Activated T-cell treated with anti-CD3 and anti-CD28 coated beads, Interleukin-2, amount 50 U/mL, for 72 hours (primary cell): ENCODE results near the gene TIAM1. TPM values are rescaled to one million over a fixed set of nuclear protein-coding genes. Genes with fewer than 3 reads are reported as not detected.
A peak's percentile ranks its signal among the peaks of the same experiment; 100 is the strongest.

Experiments
- ATAC-seq, 2 donors: fragments of 150-1000 bp; cut with Tn5 transposase; replicated peaks in 1 of 2; 2 replicates each; pipeline ENCODE4 v1.10.0; 2021; ENCODE audit warnings: moderate library complexity in 2 of 2, mild to moderate bottlenecking in 1 of 2
- DNase-seq, 2 donors: peaks; one replicate each; pipeline ENCODE4 v3.0.0; 2021 to 2022; ENCODE audit warnings: mixed read lengths in 1 of 2
- H3K27ac Mint-ChIP-seq: one replicate; pipeline ENCODE4 v1.8.0; 2022; ENCODE audit warnings: mild to moderate bottlenecking, moderate library complexity, mixed read lengths
- H3K27me3 Mint-ChIP-seq: one replicate; pipeline ENCODE4 v1.8.0; 2022; ENCODE audit warnings: low read depth, mixed read lengths
- H3K36me3 Mint-ChIP-seq, 2 donors: one replicate each; pipeline ENCODE4 v1.8.0; 2022; ENCODE audit warnings: mixed read lengths in 2 of 2, mild to moderate bottlenecking in 1 of 2; ENCODE audit not compliant: insufficient read depth in 2 of 2
- H3K4me1 Mint-ChIP-seq: one replicate; pipeline ENCODE4 v1.8.0; 2022; ENCODE audit warnings: low read depth, mixed read lengths
- H3K4me3 Mint-ChIP-seq, 2 donors: one replicate each; pipeline ENCODE4 v1.8.0; 2022; ENCODE audit warnings: mild to moderate bottlenecking in 2 of 2, mixed read lengths in 2 of 2, moderate library complexity in 2 of 2
- H3K9me3 Mint-ChIP-seq, 2 donors: one replicate each; pipeline ENCODE4 v1.8.0; 2022; ENCODE audit warnings: mixed read lengths in 2 of 2
- total RNA-seq, 2 donors: library from RNA; stranded (reverse); gene quantifications; one replicate each; pipeline ENCODE4 v1.2.3, GENCODE V29; 2022

The TIAM1 gene
- total RNA-seq, 2 donors from 2014 or later = 62.2 to 63.7 TPM

- Mint-ChIP-seq H3K27me3 (no peaks in the 10 kb centered on the region), H3K27ac (no peak overlapping the region), H3K4me3 (no peak overlapping the region), H3K36me3 (peaks cover 0 to 1% of the 10 kb centered on the region in 2 donors), H3K4me1 (peaks cover 10% of the 10 kb centered on the region), H3K9me3 (no peaks in the 10 kb centered on the region)
- DNase-seq = no peak
- ATAC-seq = no peak
These were observed 35.5 kb downstream of the TIAM1 start for GRCh38 chr21:31308584-31308983.

GRCh38 chr21:31305888-31306287 is 38.2 kb downstream of the TIAM1 start:
- Mint-ChIP-seq H3K4me3 (no peak overlapping the region), H3K27ac (no peak overlapping the region), H3K36me3 (peaks cover 0 to 1% of the 10 kb centered on the region in 2 donors), H3K4me1 (peaks cover 18% of the 10 kb centered on the region), H3K9me3 (no peaks in the 10 kb centered on the region), H3K27me3 (no peaks in the 10 kb centered on the region)
- DNase-seq (no peak), ATAC-seq (no peak)

GRCh38 chr21:31299291-31300147 is 44.5 kb downstream of the TIAM1 start:
- Mint-ChIP-seq H3K4me3 (peak overlapping the region in 1 of 2 donors; percentile 29), H3K9me3 (no peaks in the 10 kb centered on the region), H3K27ac (no peak overlapping the region), H3K4me1 (peaks cover 37% of the 10 kb centered on the region), H3K36me3 (peaks cover 0 to under 1% of the 10 kb centered on the region in 2 donors), H3K27me3 (no peaks in the 10 kb centered on the region)
- ATAC-seq (no peak), DNase-seq (no peak)

GRCh38 chr21:31298618-31299269 is 45.3 kb downstream of the TIAM1 start:
- Mint-ChIP-seq H3K4me3 (peak overlapping the region in 1 of 2 donors; percentile 8), H3K4me1 (peaks cover 37% of the 10 kb centered on the region), H3K27me3 (no peaks in the 10 kb centered on the region), H3K27ac (no peak overlapping the region), H3K9me3 (no peaks in the 10 kb centered on the region), H3K36me3 (no peaks in the 10 kb centered on the region)
- ATAC-seq (no peak), DNase-seq (no peak)

GRCh38 chr21:31297806-31298205 is 46.3 kb downstream of the TIAM1 start:
- no peak for ATAC-seq
- Mint-ChIP-seq H3K4me1 (peaks cover 37% of the 10 kb centered on the region), H3K9me3 (no peaks in the 10 kb centered on the region)

GRCh38 chr21:31295676-31296075 is 48.4 kb downstream of the TIAM1 start:
- Mint-ChIP-seq H3K4me3 (no peak overlapping the region), H3K9me3 (peaks cover 2 to 3% of the 10 kb centered on the region in 2 donors)

More at GRCh38 chr21:31297806-31298205, 46.3 kb downstream of the TIAM1 start:
- Mint-ChIP-seq H3K27ac (no peak overlapping the region), H3K27me3 (no peaks in the 10 kb centered on the region), H3K4me3 (no peak overlapping the region), H3K36me3 (no peaks in the 10 kb centered on the region)
- DNase-seq = no peak

GRCh38 chr21:31294691-31295090 is 49.4 kb downstream of the TIAM1 start:
- Mint-ChIP-seq H3K4me3 (no peak overlapping the region), H3K27me3 (no peaks in the 10 kb centered on the region), H3K4me1 (peaks cover 44% of the 10 kb centered on the region), H3K36me3 (peaks cover 0 to 5% of the 10 kb centered on the region in 2 donors), H3K9me3 (peaks cover 2 to 3% of the 10 kb centered on the region in 2 donors), H3K27ac (peak overlapping the region; percentile 69)
- no peak for DNase-seq
- no peak for ATAC-seq

More at GRCh38 chr21:31295676-31296075, 48.4 kb downstream of the TIAM1 start:
- H3K4me1 Mint-ChIP-seq = peaks cover 45% of the 10 kb centered on the region
- ATAC-seq = no peak
- H3K36me3 Mint-ChIP-seq = peaks cover 0 to 5% of the 10 kb centered on the region in 2 donors
- H3K27me3 Mint-ChIP-seq = no peaks in the 10 kb centered on the region
- no peak for DNase-seq
- H3K27ac Mint-ChIP-seq = no peak overlapping the region

DNA sequence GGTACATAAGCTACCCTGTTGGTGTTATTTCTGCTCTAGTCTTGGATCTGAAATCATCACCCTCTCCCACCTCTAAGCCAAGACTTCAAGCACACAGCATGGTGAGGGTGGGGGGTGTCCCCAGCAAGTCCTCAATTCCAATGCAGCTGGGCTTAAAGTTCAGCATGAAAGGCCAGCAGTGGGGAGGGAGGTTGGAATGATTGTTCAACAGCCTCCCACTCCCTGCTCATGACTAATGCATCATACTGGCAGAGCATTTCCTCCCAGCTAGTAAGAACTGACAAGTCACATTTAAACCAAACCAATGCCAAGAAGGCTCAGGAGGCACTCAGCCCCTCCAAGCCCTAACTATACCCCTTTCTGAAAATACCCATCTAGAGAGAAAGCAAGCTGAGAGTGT is 50.1 kb downstream of the TIAM1 start:
- Mint-ChIP-seq H3K36me3 (peaks cover 0 to 5% of the 10 kb centered on the region in 2 donors), H3K27ac (peak overlapping the region; percentile 69), H3K9me3 (peaks cover 2 to 3% of the 10 kb centered on the region in 2 donors), H3K4me3 (peak overlapping the region; percentile 57 to 66), H3K4me1 (peaks cover 44% of the 10 kb centered on the region), H3K27me3 (no peaks in the 10 kb centered on the region)
- DNase-seq (peak; percentile 59 to 67), ATAC-seq (peak; percentile 96 to 97)

GRCh38 chr21:31290765-31291164 is 53.3 kb downstream of the TIAM1 start:
- peaks cover 6 to 21% of the 10 kb centered on the region in 2 donors for H3K36me3 Mint-ChIP-seq
- H3K9me3 Mint-ChIP-seq = peaks cover 4 to 8% of the 10 kb centered on the region in 2 donors
- no peak overlapping the region for H3K27ac Mint-ChIP-seq
- ATAC-seq = no peak
- no peak overlapping the region for H3K4me3 Mint-ChIP-seq
- no peaks in the 10 kb centered on the region for H3K27me3 Mint-ChIP-seq
- peaks cover 34% of the 10 kb centered on the region for H3K4me1 Mint-ChIP-seq
- DNase-seq = no peak

DNA sequence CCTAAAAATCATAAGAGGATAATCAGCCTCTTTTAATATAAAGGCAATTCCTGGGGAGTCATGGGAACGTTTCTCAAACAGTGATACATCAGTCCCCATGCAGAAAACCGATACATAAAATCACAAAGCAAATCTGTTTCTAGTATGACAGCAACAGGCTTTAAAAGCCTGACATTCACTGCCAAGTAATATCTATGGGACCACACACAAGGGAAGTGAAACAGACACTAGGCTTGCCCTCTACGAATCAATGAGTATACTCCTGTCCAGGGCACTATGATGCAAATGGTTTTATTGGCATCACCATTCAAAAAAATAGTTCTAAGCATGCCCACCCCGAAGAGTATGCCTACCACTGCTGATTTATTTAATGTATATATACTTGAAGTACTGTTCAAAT is 54.4 kb downstream of the TIAM1 start:
- H3K9me3 Mint-ChIP-seq = peaks cover 4 to 8% of the 10 kb centered on the region in 2 donors
- no peak overlapping the region for H3K4me3 Mint-ChIP-seq
- no peak overlapping the region for H3K27ac Mint-ChIP-seq
- H3K27me3 Mint-ChIP-seq = no peaks in the 10 kb centered on the region
- peaks cover 6 to 21% of the 10 kb centered on the region in 2 donors for H3K36me3 Mint-ChIP-seq
- DNase-seq (no peak), ATAC-seq (no peak)
- peaks cover 33% of the 10 kb centered on the region for H3K4me1 Mint-ChIP-seq

- H3K4me3 Mint-ChIP-seq = no peak overlapping the region
- DNase-seq = no peak
- no peaks in the 10 kb centered on the region for H3K27me3 Mint-ChIP-seq
- no peak overlapping the region for H3K27ac Mint-ChIP-seq
- ATAC-seq = no peak
- H3K4me1 Mint-ChIP-seq = peaks cover 28% of the 10 kb centered on the region
- H3K9me3 Mint-ChIP-seq = peaks cover 4 to 8% of the 10 kb centered on the region in 2 donors
- peaks cover 6 to 21% of the 10 kb centered on the region in 2 donors for H3K36me3 Mint-ChIP-seq
These were observed 55.9 kb downstream of the TIAM1 start for GRCh38 chr21:31288191-31288590.

- Mint-ChIP-seq H3K27me3 (no peaks in the 10 kb centered on the region), H3K4me3 (no peak overlapping the region), H3K4me1 (peaks cover 31% of the 10 kb centered on the region), H3K36me3 (peaks cover 6 to 21% of the 10 kb centered on the region in 2 donors), H3K9me3 (peaks cover 4 to 8% of the 10 kb centered on the region in 2 donors), H3K27ac (no peak overlapping the region)
- DNase-seq (no peak), ATAC-seq (no peak)
These were observed 56.9 kb downstream of the TIAM1 start for GRCh38 chr21:31287201-31287600.

GRCh38 chr21:31286621-31287020 is 57.4 kb downstream of the TIAM1 start:
- Mint-ChIP-seq H3K36me3 (peaks cover 7 to 18% of the 10 kb centered on the region in 2 donors), H3K27ac (no peak overlapping the region), H3K9me3 (peaks cover 3 to 6% of the 10 kb centered on the region in 2 donors), H3K4me1 (peaks cover 28% of the 10 kb centered on the region), H3K4me3 (no peak overlapping the region), H3K27me3 (no peaks in the 10 kb centered on the region)
- DNase-seq (no peak), ATAC-seq (no peak)
